Heart right ventricle (tissue), 16 donors: ENCODE data around the gene KCNA2. TPM values are rescaled to one million over a fixed set of nuclear protein-coding genes. Genes with fewer than 3 reads are reported as not detected.

Experiments
- ATAC-seq, 8 donors: fragments of 200-7000 bp; cut with Tn5 transposase; one replicate each; pipeline ENCODE4 v1.9.1; 2020; ENCODE audit warnings: mild to moderate bottlenecking in 8 of 8, moderate library complexity in 8 of 8, moderate number of reproducible peaks in 1 of 8
- DNase-seq, 2 donors: peaks; one replicate each; pipeline ENCODE4 v3.0.0-alpha.2; 2020
- H3K27ac ChIP-seq, 10 donors: fragments of 200-600 bp; sonication (generic) in 2 of 10; one replicate each; pipeline versions ENCODE4 v1.5.0 to v1.8.0; 2020 to 2022; ENCODE audit warnings: mild to moderate bottlenecking in 3 of 10
- H3K27me3 ChIP-seq, 7 donors: fragments of 200-600 bp; one replicate each; pipeline ENCODE4 v1.8.0; 2021 to 2022; ENCODE audit warnings: mild to moderate bottlenecking in 2 of 7
- H3K36me3 ChIP-seq, 9 donors: fragments of 200-600 bp; sonication (generic) in 1 of 9; one replicate each; pipeline versions ENCODE4 v1.5.0 to v1.8.0; 2020 to 2022; ENCODE audit warnings: mild to moderate bottlenecking in 2 of 9
- H3K4me1 ChIP-seq, 9 donors: fragments of 200-600 bp; sonication (generic) in 1 of 9; one replicate each; pipeline versions ENCODE4 v1.5.0 to v1.8.0; 2020 to 2022; ENCODE audit warnings: mild to moderate bottlenecking in 4 of 9
- H3K4me3 ChIP-seq, 10 donors: fragments of 200-600 bp; sonication (generic) in 2 of 10; one replicate each; pipeline versions ENCODE4 v1.5.0 to v1.8.0; 2020 to 2022; ENCODE audit warnings: mild to moderate bottlenecking in 7 of 10, moderate library complexity in 2 of 10
- H3K9me3 ChIP-seq, 11 donors: fragments of 200-600 bp in 10 of 11; sonication (generic) in 2 of 11; one replicate each; pipeline versions ENCODE4 v1.5.0 to v1.8.0; 2013 to 2022; ENCODE audit warnings: mild to moderate bottlenecking in 2 of 11, control low read depth in 1 of 11, moderate library complexity in 1 of 11
- CTCF ChIP-seq, 9 donors: fragments of 200-600 bp; sonication (generic) in 2 of 9; IDR thresholded peaks; one replicate each; pipeline versions ENCODE4 v1.5.0 to v1.8.0; 2021 to 2022; ENCODE audit warnings: antibody characterized with exemption in 9 of 9, mild to moderate bottlenecking in 5 of 9, moderate library complexity in 1 of 9
- WGBS, 2 donors: extraction: QIAGEN DNeasy Blood & Tissue Kit; methylation state at CpG; one replicate each; pipeline ENCODE4 v1.1.7; 2013; ENCODE audit warnings: inconsistent platforms in 1 of 2; 5-methylcytosine and 5-hydroxymethylcytosine counted together
- intact Hi-C, 10 donors: fragments of 100-400 bp; cut with DNase I; formaldehyde crosslinking; loops; one replicate each; pipeline versions ENCODE4 v1.11.1 to v1.14.2; 2022
- polyA plus RNA-seq, 2 donors: library from polyadenylated mRNA; stranded (reverse); fragments of 200-250 nt; gene quantifications; one replicate each; pipeline ENCODE4 v1.2.3, GENCODE V29; 2013
- total RNA-seq, 10 donors: library from RNA; stranded (reverse); fragmentation: NEBNext Ultra II Directional in 3 of 10; extraction: Animal tissue kit (Norgen Biotek cat#: 25700) in 3 of 10; gene quantifications; one replicate each; pipeline versions ENCODE4 v1.2.1 to v1.2.4, GENCODE V29; 2021 to 2023
- donor health status: Arrhythmogenic right ventricular cardiomyopathy.
- donor health status: ischemic (EF 13 %, LVEDD 7.1; RV severe dilation, severe dysfunction).
- donor health status: healthy with polysubstance abuse.
- donor health status: DM: no; HTN: yes; CAD: no.
- donor health status: DM: no; HTN: no; CAD: no.
- donor health status: ischemic (EF 25% LVEDD 6.9; RV normal size, moderate dysfunction).
- donor health status: ischemic (EF 25% LVEDD 5.7; RV mildly dilated, moderate dysfunction).
- donor health status: healthy.
- donor health status: DM: yes; HTN: yes; CAD: no.
- donor health status: Ischemic cardiomyopathy.
- donor health status: ischemic (EF 35%, LVEDD 5.7; RV mildly dilated, moderate dysfunction).
- donor health status: nonischemic (EF 11% LVEDD 7.7; RV severe dilation, severe dysfunction).
- donor health status: DM: yes; HTN: yes; CAD: no.
- donor health status: PGD.
- donor health status: ischemic (EF 29% LVEDD 5.4; RV normal size, mild dysfunction).
- donor health status: nonischemic (EF 23%, LVEDD 6.1; RV moderate dilation, normal function).

The KCNA2 gene
- total and polyA plus RNA-seq, 12 donors: 0.04 to 1.6 (median 0.75) TPM

GRCh38 chr1:110566836-110567235, 39.3 kb downstream of the KCNA2 start:
- intact Hi-C loops: no loop called here

GRCh38 chr1:110565565-110565964, 40.6 kb downstream of the KCNA2 start:
- DNase-seq: no peak
- H3K27me3 ChIP-seq: peaks cover 0 to 38% (median 19%) of the 10 kb centered on the region in 7 donors
- H3K4me1 ChIP-seq: no peaks in the 10 kb centered on the region
- no peak overlapping the region for H3K4me3 ChIP-seq
- no peaks in the 10 kb centered on the region for H3K36me3 ChIP-seq
- TF ChIP-seq CTCF (IDR thresholded peaks at IDR 0.05): no peak
- no peak for ATAC-seq
- intact Hi-C loops: no loop called here
- WGBS, 2 donors: 61 to 75% methylated on average over 1 of the region's 1 CpG
- H3K27ac ChIP-seq: no peak overlapping the region
- H3K9me3 ChIP-seq: no peaks in the 10 kb centered on the region

More at GRCh38 chr1:110566836-110567235, 39.3 kb downstream of the KCNA2 start:
- WGBS, 2 donors: 82 to 85% methylated on average over 3 of the region's 3 CpGs
- no peaks in the 10 kb centered on the region for H3K4me1 ChIP-seq
- H3K9me3 ChIP-seq: no peaks in the 10 kb centered on the region
- no peak for TF ChIP-seq CTCF (IDR thresholded peaks at IDR 0.05)
- H3K36me3 ChIP-seq: no peaks in the 10 kb centered on the region
- DNase-seq (no peak), ATAC-seq (no peak)
- H3K27me3 ChIP-seq: peaks cover 0 to 45% (median 30%) of the 10 kb centered on the region in 7 donors
- no peak overlapping the region for H3K27ac ChIP-seq
- no peak overlapping the region for H3K4me3 ChIP-seq

GRCh38 chr1:110563089-110563488, 43.1 kb downstream of the KCNA2 start:
- Histone ChIP-seq H3K9me3 (no peaks in the 10 kb centered on the region), H3K4me3 (no peak overlapping the region), H3K36me3 (no peaks in the 10 kb centered on the region), H3K27ac (no peak overlapping the region), H3K4me1 (no peaks in the 10 kb centered on the region), H3K27me3 (peaks cover 0 to 27% (median 7%) of the 10 kb centered on the region in 7 donors)
- ATAC-seq (no peak), DNase-seq (no peak)
- WGBS, 2 donors: 80 to 86% methylated on average over 4 of the region's 4 CpGs
- intact Hi-C loops: no loop called here
- TF ChIP-seq CTCF (IDR thresholded peaks at IDR 0.05): no peak

GRCh38 chr1:110561596-110561995, 44.6 kb downstream of the KCNA2 start:
- no peak for TF ChIP-seq CTCF (IDR thresholded peaks at IDR 0.05)
- DNase-seq (no peak), ATAC-seq (no peak)
- Histone ChIP-seq H3K4me1 (peaks cover 0 to 5% (median 0%) of the 10 kb centered on the region in 9 donors), H3K27me3 (peaks cover 0 to 19% (median 10%) of the 10 kb centered on the region in 7 donors), H3K9me3 (no peaks in the 10 kb centered on the region), H3K4me3 (no peak overlapping the region), H3K36me3 (no peaks in the 10 kb centered on the region), H3K27ac (no peak overlapping the region)
- intact Hi-C loops: no loop called here
- WGBS, 2 donors: 83 to 85% methylated on average over 7 of the region's 7 CpGs
